GM19372 (cell line): ENCODE data around the gene BTRC.

ENCODE experiments used
- ATAC-seq: cut with Tn5 transposase; IDR thresholded peaks from one replicate; pipeline ENCODE4 v1.9.1; 2021; ENCODE audit warnings: mild to moderate bottlenecking, low read depth, moderate library complexity; ENCODE audit not compliant: unreplicated experiment

The BTRC gene

DNA sequence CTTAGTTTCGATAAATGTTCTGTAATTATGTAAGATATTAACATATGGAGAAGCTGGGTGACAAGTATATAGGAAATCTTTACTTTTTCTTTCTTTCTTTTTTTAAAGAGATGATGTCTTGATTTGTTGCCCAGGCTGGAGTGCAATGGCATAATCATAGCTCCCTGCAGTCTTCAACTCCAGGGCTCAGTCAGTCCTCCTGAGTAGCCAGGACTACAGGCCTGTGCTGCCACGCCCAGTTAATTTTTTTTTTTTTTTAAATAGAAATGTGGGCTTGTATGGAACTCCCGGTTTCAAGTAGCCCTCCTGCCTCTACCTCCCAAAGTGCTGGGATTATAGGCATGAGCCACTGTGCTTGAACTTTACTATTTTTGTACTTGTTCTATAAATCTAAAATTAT, 122.4 kb downstream of the BTRC start:
- no peak for ATAC-seq

DNA sequence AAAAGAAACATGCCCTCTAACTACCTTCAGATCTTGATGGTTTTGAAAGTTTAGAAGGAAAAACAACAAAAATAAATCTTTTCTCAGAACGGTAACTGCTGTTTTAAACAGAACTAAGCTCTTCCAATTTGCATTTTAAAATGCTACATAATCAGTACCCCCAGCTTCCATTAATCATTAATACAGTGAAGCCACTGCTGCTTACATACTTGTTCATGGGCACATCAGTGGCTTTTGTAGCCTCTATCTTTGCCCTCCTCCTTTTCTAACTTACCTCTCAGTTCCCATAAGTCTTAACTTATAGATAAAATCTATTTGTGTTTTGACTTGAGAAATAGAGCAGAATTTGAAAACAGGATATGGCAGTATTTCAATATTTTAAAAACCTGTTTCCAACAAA, 125.0 kb downstream of the BTRC start:
- no peak for ATAC-seq

DNA sequence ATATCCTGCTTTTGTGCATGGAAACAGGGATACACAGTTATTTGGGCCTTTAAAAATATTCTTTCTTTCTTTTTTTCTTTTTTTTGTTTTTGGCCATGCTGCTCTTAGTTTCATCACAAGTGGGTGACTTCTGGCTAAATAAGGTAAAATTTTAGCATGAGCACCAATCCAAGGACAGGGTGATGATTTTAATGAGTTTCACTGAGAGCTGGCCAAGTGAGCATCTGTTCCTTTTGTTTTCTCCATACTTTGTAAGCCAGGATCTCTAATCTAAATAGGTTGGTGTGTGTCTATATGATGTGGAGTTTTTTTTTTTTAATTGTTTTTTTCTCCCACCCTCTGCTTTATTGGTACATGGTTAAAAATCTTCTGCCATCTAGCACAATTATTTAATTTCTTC, 127.3 kb downstream of the BTRC start:
- ATAC-seq: no peak

DNA sequence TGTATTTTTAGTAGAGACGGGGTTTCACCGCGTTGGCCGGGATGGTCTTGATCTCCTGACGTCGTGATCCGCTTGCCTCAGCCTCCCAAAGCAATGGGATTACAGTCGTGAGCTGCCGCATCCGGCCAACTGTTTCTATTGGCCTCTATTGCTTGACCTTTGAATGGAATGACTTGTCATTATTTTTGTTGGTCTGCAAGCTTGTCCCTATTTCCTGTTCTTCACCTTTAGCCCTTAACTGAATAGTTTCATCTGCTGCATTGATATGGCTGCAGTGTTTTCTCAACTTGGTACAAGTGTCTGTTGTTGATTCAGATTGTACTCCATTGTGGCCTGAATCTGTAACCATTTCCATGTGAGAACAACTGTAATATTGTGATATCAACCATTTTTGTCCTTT, 128.6 kb downstream of the BTRC start:
- no peak for ATAC-seq

DNA sequence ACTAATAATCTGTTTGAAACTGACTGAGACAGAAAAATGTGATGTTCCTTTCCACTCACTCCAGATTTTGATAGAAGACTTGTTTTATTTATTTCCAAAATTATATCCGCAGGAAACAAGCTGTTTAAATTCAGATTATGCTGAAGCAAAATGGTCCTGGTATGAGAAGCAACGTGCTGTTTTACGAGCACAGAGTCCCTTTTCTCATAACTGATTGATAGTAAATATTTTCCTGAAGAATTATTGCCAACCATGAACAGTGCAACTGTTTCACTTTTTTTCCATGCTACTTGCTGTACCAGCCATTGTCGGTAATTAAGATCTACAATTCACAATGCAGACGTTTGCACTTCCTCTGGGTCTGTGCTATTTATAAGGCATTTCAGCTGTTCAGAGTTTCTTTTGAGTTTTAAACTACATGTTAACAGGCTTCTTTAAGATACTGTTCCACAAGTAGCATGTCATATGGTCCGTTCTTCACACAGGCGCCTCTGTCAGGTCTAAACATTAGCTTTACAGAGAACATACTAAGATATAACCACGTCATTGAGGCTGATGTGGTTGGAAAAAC, 130.3 kb downstream of the BTRC start:
- no peak for ATAC-seq

DNA sequence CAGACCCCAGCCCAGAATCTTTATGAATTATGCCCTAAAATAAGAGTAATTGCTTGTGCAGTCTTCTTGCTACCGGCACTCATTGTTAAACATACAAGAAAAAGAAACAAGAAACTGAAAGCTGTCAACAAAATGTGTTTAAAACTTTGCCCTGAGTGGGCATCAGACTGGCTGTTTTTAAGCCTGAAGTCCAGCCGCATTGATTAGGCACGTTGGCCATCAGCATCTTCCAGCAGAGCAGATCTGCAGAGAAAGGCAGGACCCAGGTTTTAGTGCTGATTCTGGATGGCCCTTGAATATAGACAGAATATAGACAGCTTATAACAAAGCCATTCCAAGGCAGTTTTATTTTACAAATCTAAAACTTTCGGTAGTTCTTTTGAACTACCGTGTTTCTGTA, 131.2 kb downstream of the BTRC start:
- ATAC-seq: no peak

DNA sequence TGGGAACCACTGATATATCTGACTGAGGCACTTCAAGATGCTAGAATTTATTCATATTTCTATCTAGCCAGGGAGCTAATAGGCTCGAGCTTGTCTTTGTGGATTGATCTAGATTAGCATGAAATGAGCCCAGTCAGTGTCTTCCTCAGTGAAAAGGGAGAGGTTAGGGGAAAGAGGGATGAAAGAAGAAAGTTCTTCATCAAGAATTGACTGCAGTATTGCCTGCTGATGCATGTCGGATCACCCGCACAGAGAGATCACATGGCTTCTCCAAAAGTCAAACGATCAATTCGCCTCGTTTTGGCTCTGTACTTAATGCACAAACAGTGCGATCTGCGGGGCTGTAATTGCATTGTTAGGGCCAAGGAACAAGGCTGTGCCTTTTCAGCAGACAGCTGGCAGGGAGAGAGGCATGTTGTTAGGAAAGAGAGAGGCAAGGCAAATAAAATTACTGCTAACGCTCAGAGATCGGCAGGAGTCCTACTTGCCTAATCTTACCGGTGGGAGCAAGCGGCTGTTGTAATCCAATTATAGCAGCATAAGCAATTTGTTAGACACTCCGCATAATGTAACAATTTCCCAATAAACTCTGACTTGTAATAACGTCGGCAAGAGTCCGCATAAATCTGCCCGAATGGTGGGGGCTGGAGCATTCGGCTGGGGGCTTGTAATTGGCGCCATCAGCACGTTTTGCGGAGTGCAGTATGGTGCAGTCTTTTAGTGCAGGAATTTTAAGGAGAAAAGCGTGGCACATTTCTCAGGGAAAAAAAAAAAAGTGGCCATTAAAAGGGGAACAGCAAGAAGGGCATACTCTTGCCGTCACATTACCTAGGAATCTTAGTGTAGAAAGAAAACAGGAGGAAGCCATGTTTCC, 132.0 kb downstream of the BTRC start:
- ATAC-seq: no peak

DNA sequence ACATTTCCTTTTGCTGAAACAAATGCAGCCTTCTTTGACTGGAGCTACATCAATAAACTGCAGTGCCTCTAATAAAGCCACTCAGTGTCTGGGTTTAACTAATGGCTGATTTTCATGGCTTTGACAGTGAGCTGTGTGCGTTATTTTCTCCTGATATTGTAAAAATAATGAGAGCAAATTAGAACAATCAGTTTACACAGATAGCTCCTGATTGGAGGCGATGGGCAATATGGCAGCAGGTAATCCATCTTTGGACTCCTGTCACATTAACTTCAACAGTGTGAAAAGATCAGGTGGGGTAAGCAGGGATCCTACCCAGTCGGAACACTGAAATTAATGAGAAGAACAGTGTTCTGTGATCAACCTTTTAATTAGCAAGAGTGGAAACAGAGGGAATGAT, 133.4 kb downstream of the BTRC start:
- ATAC-seq: no peak

DNA sequence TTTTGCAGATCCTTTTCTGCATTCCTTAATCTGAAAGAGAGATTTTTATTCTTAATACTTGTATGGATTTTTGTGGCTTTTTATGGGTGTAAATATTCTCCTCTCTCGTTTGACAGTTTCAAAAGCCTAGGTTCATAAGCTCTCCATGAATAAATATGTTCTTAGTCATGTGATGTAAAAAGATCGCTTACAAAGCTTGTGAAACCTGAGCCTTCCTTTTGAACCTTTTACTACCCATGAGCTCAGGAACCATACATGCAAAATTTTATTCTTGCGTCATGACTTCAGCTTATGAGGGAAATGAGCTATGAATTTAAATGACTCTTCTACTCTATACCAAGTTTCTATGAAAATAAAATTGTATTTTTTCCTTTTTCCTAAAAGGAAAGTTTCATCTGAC, 135.4 kb downstream of the BTRC start:
- no peak for ATAC-seq

DNA sequence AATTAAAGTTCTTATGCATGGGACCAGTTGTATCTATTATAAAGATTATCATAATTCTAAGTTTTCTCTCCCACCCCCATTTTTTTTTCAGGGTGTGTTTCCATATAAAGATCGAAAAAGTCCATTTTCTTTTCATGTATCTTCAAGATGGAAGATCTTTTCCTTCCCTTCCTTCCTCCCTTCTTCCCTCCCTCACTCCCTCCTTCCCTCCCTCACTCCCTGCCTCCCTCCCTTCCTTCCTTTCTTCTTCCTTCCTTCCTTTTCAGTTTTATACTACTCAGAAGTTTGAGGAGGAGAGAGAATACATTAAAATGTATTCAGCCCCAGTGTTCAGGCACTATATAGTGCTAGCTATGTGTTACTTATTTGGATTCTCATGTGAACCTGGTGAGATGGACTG, 136.1 kb downstream of the BTRC start:
- no peak for ATAC-seq

DNA sequence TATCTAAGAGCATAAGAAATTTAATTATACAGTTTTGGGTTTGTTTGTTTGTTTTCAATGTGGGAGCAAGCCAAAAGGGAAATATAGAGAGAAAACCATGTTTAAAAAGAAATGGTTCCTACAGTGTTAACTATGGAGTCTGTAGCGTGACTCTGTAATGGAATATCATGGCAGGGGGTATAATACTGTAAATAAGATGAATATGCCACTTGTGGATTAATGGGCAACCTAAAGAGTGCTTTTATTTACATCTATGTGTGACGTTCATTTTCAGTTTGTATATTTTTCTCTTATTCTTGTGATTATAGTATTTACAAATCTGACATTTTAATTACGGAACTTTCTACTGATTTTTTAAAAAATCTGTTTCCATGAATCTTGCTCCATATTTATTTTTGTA, 138.2 kb downstream of the BTRC start:
- no peak for ATAC-seq

DNA sequence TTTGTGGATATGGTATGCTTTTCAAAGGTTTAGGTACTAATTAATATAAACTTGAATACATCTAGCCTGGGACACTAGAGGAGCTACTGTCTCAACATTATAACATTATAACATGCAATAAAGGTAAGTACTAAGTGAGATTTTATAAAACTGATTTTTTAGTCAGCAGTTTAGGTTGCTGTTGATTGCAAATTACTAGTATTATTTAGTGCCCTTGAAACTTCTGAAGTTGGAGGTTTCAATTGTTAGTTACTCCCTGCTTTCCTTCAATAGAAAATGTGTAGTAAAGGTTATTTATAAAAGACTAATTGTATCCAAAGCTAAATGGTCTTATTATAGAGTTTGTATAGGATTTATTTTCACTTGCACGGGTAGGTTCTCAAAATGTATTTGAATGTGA, 138.8 kb downstream of the BTRC start:
- no peak for ATAC-seq

DNA sequence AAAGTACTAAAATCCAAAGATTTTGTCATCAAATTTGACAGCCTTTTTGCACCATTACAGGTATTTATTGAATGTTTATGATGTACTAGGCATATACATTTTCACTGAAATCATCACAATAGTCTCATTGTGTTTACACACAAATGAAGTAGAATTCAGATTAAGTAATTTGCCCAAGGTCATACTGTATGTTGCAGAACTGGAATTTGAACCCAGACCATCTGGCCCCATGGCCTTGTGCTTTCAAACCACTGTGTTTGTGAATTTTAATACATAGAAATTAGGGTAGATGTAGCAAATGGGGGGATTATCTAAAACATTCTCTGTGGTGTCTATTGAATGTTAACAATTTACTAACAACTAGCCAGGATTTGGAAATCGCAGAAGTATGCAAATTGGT, 139.3 kb downstream of the BTRC start:
- no peak for ATAC-seq

DNA sequence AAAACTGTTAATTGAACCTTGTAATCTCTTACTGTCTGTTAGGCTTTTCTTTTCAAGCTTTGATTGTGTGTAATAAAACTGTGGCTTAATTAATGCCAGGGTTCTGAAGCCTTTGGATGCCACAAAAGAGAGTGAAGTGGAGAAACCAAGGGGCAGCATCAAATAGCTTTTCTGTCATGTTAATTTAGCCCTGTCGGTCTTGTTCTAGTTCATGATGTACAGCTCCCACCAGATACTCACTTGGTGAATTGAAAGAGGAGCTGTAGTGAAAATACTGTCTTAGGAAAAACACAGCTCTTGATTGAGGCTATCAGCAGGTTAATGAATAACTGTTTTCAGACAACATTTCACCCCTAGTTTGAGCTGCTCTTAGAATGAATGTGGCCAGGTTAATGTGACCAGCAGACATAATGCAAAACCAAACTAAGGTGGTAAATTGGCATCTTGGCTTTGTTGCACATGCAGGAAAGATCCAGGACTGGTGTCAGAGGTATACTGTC, 139.9 kb downstream of the BTRC start:
- no peak for ATAC-seq

DNA sequence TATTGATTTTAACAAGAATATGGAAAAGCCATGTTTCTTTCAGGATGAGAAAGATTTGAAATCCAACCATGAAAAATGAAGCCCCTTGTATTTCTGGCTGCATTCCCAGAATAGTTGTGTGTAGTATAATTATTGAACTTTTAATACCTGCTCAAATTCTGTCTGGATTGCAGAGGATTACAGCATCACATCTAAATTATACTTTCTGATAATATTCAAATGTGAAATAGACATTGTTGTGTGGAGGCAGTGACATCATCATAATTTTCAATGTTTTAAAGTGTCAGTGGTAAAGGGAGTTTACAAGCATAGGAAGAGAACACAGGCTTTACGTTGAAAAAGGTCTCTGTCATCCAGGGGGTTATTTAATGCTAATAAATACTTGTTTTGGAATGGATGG, 140.7 kb downstream of the BTRC start:
- no peak for ATAC-seq

DNA sequence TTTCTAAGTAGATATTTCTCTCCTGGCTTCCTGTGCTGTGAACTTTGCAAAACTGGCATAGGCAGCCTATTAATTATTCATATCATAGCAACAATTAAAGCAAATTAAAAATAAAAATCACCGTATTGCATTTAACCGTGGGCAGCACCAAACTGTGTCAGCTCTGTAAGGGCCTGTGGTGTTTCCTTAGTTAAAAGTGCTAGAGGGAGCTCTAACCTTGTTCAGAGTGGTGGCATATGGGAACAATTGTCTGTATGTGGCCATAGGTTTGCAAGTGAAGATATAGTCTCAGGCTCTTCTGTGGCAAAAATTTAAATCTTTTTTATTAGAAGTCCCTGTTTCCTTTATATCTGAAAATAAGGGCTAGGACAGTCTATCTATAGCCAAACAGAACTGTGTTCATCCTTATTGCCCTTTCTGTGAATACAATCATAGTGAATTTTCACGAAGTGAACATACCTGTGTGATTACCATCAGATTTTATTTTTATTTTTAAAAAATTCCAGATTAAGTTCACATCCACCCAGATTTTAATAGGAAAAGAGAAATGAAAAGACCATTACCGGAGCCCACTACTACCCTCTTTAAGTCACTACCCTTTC, 141.5 kb downstream of the BTRC start:
- ATAC-seq: no peak

DNA sequence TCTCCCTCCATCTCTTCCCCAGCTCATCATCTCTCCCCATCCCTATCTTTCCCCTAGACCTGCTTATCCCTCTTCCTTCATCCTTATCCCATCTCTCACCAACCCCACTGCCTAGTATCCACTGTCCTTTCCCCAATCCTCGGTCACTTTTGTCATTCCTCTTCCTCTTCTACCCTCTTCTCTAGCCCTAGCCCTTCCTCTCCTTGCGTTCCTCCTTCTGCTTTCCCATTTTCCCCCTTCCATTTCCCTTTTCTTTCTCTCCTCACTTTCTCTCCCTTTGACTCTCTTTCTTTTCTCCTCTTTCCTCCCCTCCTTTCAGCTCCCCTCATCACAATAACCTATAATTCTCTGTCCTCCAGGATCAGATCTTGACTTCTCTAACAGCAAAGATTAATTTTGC, 150.5 kb downstream of the BTRC start:
- no peak for ATAC-seq

DNA sequence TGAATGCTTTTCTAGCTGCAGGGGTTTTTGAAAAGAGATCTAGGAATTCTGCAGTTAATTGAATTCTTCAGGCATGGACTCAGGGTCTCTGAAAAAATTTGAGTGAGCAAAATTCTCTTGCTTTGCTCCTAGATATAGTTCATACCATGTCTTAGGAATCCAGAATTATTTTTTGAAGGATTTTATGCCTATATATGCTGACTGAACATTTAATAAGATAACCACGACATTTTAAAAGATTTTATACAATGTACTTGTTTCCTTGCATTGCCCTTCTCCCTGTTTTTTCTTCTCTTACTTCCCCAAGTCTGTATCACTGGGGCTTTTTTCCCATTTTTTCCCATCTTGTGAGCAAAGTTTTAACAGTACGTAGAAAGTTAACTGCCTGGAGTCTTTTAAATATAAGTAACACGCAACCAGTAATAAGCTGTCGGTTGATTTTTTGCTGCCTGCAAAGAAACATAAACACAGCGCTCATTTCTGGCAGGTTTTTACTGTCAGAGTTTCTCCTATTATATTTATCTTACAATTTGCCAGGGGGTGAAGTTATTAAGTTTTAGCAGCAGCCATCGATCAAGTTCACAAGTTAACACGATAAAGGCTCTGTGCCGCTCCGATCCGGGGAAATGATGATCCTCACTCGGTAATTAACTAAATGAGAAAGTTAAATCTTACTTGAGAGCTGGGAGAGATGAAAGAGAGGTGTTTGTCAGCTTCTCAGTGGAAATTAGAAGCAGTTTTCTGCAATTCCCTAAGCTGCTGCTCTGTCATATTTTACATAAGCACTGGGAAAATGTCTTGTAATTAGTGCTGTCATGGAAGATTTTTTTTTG, 153.1 kb downstream of the BTRC start:
- ATAC-seq: no peak

DNA sequence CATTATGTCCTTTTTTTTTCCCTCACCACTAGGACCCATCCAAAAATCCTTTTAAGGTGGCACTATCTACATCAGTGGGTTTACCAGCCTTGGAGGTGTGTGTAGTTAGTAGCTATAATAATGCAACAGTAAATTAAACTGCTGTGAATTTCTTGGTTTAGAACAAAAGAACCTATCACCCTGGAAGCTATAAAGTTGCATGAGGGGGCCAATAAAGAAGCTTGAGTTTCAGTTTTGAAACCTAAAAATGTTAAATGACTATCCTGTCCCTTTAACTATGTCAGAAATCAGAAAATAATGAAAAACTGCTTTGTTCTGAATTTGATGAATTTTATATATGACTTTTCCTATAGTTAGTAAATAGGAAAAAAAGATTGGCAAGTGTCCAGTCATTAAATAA, 153.9 kb downstream of the BTRC start:
- ATAC-seq: no peak

DNA sequence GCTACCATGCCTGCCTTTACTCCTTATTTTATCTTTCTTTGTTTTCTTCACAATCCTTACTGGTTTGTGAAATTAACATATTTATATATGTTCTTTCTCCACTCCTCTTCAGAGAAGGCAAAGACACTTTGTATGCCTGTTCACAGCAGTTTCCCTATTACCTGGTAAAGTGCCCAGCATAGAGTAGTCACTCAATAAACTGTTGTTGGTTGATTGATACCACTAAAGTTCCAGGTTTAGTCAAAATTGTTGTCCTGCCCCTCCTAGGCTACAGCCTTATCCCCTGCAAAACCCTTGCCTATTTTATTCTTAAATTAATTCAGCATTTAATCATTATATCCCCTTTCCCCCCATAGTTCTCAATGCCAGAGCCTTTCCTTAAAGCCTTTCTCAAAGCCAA, 158.0 kb downstream of the BTRC start:
- ATAC-seq: no peak

DNA sequence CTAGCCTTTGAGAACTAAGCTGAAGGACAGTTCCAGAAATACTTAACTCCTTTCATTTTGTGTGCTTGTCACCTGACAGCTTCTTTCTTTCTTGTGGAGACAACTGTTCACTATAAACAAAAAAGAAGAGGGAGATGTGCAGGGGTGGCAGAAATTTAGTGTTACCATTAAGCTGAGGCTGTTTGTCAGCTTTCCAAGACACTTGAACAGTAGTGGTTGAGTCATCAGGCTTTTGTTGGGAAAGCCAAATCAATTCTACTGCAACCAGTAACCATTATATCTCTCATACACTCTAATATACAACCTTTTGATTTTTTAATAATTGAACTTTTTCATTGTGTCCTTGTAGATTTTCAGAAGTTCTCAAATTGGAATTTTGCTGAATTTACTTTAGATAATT, 158.8 kb downstream of the BTRC start:
- ATAC-seq: no peak
